Activated naive CD8-positive, alpha-beta T cell treated with anti-CD3 and anti-CD28 coated beads, Interleukin-2, amount 50 U/mL, for 24 hours (primary cell): ENCODE measurements around the gene RBM19.

Experiments
- ATAC-seq: fragments of 150-1000 bp; cut with Tn5 transposase; one replicate; pipeline ENCODE4 v1.10.0; 2021
- DNase-seq: peaks from one replicate; pipeline ENCODE4 v3.0.0; 2021
- H3K27ac Mint-ChIP-seq: one replicate; pipeline ENCODE4 v1.8.0; 2021; ENCODE audit warnings: mild to moderate bottlenecking, mixed read lengths
- H3K27me3 Mint-ChIP-seq: one replicate; pipeline ENCODE4 v1.8.0; 2021; ENCODE audit warnings: mixed read lengths
- H3K36me3 Mint-ChIP-seq: one replicate; pipeline ENCODE4 v1.8.0; 2021; ENCODE audit warnings: low read depth, mixed read lengths
- H3K4me1 Mint-ChIP-seq: one replicate; pipeline ENCODE4 v1.8.0; 2021; ENCODE audit warnings: mixed read lengths
- H3K4me3 Mint-ChIP-seq: one replicate; pipeline ENCODE4 v1.8.0; 2021; ENCODE audit warnings: mild to moderate bottlenecking, moderate library complexity, mixed read lengths
- H3K9me3 Mint-ChIP-seq: one replicate; pipeline ENCODE4 v1.8.0; 2021; ENCODE audit warnings: mixed read lengths

RBM19 gene

GRCh38 chr12:113796066-113796827, 169.9 kb downstream of the RBM19 start:
- Mint-ChIP-seq H3K4me3 (no peak overlapping the region), H3K36me3 (no peaks in the 10 kb centered on the region), H3K4me1 (no peaks in the 10 kb centered on the region), H3K9me3 (no peaks in the 10 kb centered on the region), H3K27me3 (no peaks in the 10 kb centered on the region), H3K27ac (no peak overlapping the region)
- DNase-seq (no peak), ATAC-seq (no peak)

- no peaks in the 10 kb centered on the region for H3K4me1 Mint-ChIP-seq
- H3K9me3 Mint-ChIP-seq: peaks cover 3% of the 10 kb centered on the region
- no peak overlapping the region for H3K27ac Mint-ChIP-seq
- no peaks in the 10 kb centered on the region for H3K36me3 Mint-ChIP-seq
- ATAC-seq (no peak), DNase-seq (no peak)
- no peaks in the 10 kb centered on the region for H3K27me3 Mint-ChIP-seq
- H3K4me3 Mint-ChIP-seq: no peak overlapping the region
These were observed 170.7 kb downstream of the RBM19 start for GRCh38 chr12:113795445-113795844.

- Mint-ChIP-seq H3K9me3 (peaks cover 9% of the 10 kb centered on the region), H3K27ac (no peak overlapping the region), H3K4me3 (no peak overlapping the region), H3K4me1 (no peaks in the 10 kb centered on the region), H3K27me3 (no peaks in the 10 kb centered on the region), H3K36me3 (no peaks in the 10 kb centered on the region)
- no peak for ATAC-seq
- DNase-seq: no peak
These were observed 171.4 kb downstream of the RBM19 start for GRCh38 chr12:113794774-113795173.

GRCh38 chr12:113793250-113793649, 172.9 kb downstream of the RBM19 start:
- no peak overlapping the region for H3K27ac Mint-ChIP-seq
- ATAC-seq (no peak), DNase-seq (no peak)
- H3K4me1 Mint-ChIP-seq: no peaks in the 10 kb centered on the region
- no peaks in the 10 kb centered on the region for H3K27me3 Mint-ChIP-seq
- H3K9me3 Mint-ChIP-seq: peaks cover 18% of the 10 kb centered on the region
- no peak overlapping the region for H3K4me3 Mint-ChIP-seq
- H3K36me3 Mint-ChIP-seq: no peaks in the 10 kb centered on the region

GRCh38 chr12:113792450-113792849, 173.7 kb downstream of the RBM19 start:
- no peak overlapping the region for H3K4me3 Mint-ChIP-seq
- H3K9me3 Mint-ChIP-seq: peaks cover 26% of the 10 kb centered on the region
- H3K4me1 Mint-ChIP-seq: no peaks in the 10 kb centered on the region
- H3K27me3 Mint-ChIP-seq: no peaks in the 10 kb centered on the region
- H3K36me3 Mint-ChIP-seq: no peaks in the 10 kb centered on the region
- DNase-seq: no peak
- ATAC-seq: no peak
- H3K27ac Mint-ChIP-seq: no peak overlapping the region

GRCh38 chr12:113788020-113788856, 177.9 kb downstream of the RBM19 start:
- Mint-ChIP-seq H3K36me3 (no peaks in the 10 kb centered on the region), H3K4me1 (no peaks in the 10 kb centered on the region), H3K4me3 (no peak overlapping the region), H3K9me3 (peaks cover 39% of the 10 kb centered on the region), H3K27me3 (no peaks in the 10 kb centered on the region), H3K27ac (no peak overlapping the region)
- no peak for ATAC-seq
- no peak for DNase-seq

GRCh38 chr12:113786107-113786506, 180.0 kb downstream of the RBM19 start:
- Mint-ChIP-seq H3K4me1 (no peaks in the 10 kb centered on the region), H3K9me3 (peaks cover 39% of the 10 kb centered on the region), H3K36me3 (no peaks in the 10 kb centered on the region), H3K27ac (no peak overlapping the region), H3K4me3 (no peak overlapping the region), H3K27me3 (peaks cover 16% of the 10 kb centered on the region)
- DNase-seq (no peak), ATAC-seq (no peak)

GRCh38 chr12:113783811-113784210, 182.3 kb downstream of the RBM19 start:
- Mint-ChIP-seq H3K4me3 (no peak overlapping the region), H3K4me1 (no peaks in the 10 kb centered on the region), H3K36me3 (no peaks in the 10 kb centered on the region), H3K27ac (no peak overlapping the region), H3K9me3 (peaks cover 30% of the 10 kb centered on the region), H3K27me3 (peaks cover 29% of the 10 kb centered on the region)
- no peak for ATAC-seq
- DNase-seq: no peak

- peaks cover 20% of the 10 kb centered on the region for H3K9me3 Mint-ChIP-seq
- no peaks in the 10 kb centered on the region for H3K4me1 Mint-ChIP-seq
- H3K4me3 Mint-ChIP-seq: no peak overlapping the region
- no peak overlapping the region for H3K27ac Mint-ChIP-seq
- no peaks in the 10 kb centered on the region for H3K36me3 Mint-ChIP-seq
- no peak for DNase-seq
- H3K27me3 Mint-ChIP-seq: peaks cover 31% of the 10 kb centered on the region
- no peak for ATAC-seq
These were observed 183.3 kb downstream of the RBM19 start for GRCh38 chr12:113782873-113783272.

GRCh38 chr12:113781415-113782198, 184.5 kb downstream of the RBM19 start:
- peaks cover 32% of the 10 kb centered on the region for H3K27me3 Mint-ChIP-seq
- no peak overlapping the region for H3K27ac Mint-ChIP-seq
- DNase-seq: no peak

GRCh38 chr12:113779774-113780173, 186.4 kb downstream of the RBM19 start:
- Mint-ChIP-seq H3K4me1 (no peaks in the 10 kb centered on the region), H3K36me3 (no peaks in the 10 kb centered on the region), H3K27me3 (peaks cover 37% of the 10 kb centered on the region), H3K27ac (no peak overlapping the region), H3K9me3 (peaks cover 4% of the 10 kb centered on the region), H3K4me3 (no peak overlapping the region)
- ATAC-seq (no peak), DNase-seq (no peak)

More at GRCh38 chr12:113781415-113782198, 184.5 kb downstream of the RBM19 start:
- no peak overlapping the region for H3K4me3 Mint-ChIP-seq
- H3K4me1 Mint-ChIP-seq: no peaks in the 10 kb centered on the region
- ATAC-seq: no peak
- H3K9me3 Mint-ChIP-seq: peaks cover 10% of the 10 kb centered on the region
- H3K36me3 Mint-ChIP-seq: no peaks in the 10 kb centered on the region

- Mint-ChIP-seq H3K27ac (no peak overlapping the region), H3K36me3 (no peaks in the 10 kb centered on the region), H3K4me3 (no peak overlapping the region), H3K9me3 (peaks cover 4% of the 10 kb centered on the region), H3K4me1 (no peaks in the 10 kb centered on the region), H3K27me3 (peaks cover 37% of the 10 kb centered on the region)
- ATAC-seq: no peak
- DNase-seq: no peak
These were observed 187.5 kb downstream of the RBM19 start for GRCh38 chr12:113778432-113779132.

- H3K4me3 Mint-ChIP-seq: no peak overlapping the region
- peaks cover 35% of the 10 kb centered on the region for H3K27me3 Mint-ChIP-seq
- peaks cover 4% of the 10 kb centered on the region for H3K9me3 Mint-ChIP-seq
- ATAC-seq: no peak
- no peaks in the 10 kb centered on the region for H3K4me1 Mint-ChIP-seq
- no peaks in the 10 kb centered on the region for H3K36me3 Mint-ChIP-seq
- H3K27ac Mint-ChIP-seq: no peak overlapping the region
- no peak for DNase-seq
These were observed 188.4 kb downstream of the RBM19 start for GRCh38 chr12:113777751-113778150.

- Mint-ChIP-seq H3K4me3 (no peak overlapping the region), H3K27ac (no peak overlapping the region), H3K4me1 (no peaks in the 10 kb centered on the region), H3K9me3 (peaks cover 4% of the 10 kb centered on the region), H3K27me3 (peaks cover 26% of the 10 kb centered on the region), H3K36me3 (no peaks in the 10 kb centered on the region)
- DNase-seq (no peak), ATAC-seq (no peak)
These were observed 189.6 kb downstream of the RBM19 start for GRCh38 chr12:113776536-113776935.
